HG03135 (cell line): ENCODE data around the gene SOX13.

ENCODE experiments used
- ATAC-seq: cut with Tn5 transposase; IDR thresholded peaks from one replicate; pipeline ENCODE4 v1.9.1; 2021; ENCODE audit warnings: mild to moderate bottlenecking, moderate library complexity; ENCODE audit not compliant: unreplicated experiment

The SOX13 gene

DNA sequence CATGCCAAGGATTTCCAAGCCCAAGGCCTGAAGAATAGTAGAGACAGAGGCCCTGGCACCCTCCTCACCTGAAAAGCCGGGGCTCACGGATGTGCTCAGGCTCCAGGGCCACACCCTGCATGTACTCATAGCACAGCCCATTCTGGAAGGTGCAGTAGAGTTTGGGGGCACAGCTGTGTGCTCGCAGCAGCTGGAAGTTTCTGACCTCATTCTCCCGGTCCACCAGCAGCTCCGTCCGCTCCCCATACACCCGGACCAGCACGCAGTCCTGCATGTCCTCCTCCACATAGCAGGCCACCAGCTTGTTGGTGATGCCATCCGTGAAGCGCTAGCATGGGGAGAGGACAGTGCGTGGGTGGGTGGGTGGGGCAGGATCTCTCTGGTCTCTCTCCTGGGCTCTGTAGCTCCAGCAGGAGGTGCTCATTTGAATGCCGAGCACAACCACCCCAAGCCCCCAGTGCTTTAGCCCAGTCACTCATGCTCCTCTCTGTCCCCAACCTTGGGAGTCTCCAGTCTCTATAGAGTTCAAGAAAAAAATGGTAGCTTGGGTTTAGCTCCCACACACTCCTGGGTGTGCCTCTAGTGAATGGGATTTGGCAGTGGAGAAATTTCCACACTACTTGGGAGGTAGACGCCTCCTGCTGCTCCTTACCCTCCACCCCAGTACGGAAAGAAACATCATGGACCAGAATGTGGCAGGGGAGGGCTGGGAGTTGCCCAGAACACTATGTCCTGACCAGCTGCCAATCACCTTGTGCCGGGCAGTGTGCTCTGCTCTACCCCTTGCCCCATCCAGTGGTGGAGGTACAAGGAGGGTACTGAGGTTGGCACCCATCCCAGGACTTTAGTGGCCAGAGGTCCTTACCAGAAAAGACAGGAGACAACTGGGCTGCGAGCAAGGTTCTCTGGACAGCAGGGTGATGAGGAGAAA is 77.0 kb downstream of the SOX13 start:
- ATAC-seq: no peak

DNA sequence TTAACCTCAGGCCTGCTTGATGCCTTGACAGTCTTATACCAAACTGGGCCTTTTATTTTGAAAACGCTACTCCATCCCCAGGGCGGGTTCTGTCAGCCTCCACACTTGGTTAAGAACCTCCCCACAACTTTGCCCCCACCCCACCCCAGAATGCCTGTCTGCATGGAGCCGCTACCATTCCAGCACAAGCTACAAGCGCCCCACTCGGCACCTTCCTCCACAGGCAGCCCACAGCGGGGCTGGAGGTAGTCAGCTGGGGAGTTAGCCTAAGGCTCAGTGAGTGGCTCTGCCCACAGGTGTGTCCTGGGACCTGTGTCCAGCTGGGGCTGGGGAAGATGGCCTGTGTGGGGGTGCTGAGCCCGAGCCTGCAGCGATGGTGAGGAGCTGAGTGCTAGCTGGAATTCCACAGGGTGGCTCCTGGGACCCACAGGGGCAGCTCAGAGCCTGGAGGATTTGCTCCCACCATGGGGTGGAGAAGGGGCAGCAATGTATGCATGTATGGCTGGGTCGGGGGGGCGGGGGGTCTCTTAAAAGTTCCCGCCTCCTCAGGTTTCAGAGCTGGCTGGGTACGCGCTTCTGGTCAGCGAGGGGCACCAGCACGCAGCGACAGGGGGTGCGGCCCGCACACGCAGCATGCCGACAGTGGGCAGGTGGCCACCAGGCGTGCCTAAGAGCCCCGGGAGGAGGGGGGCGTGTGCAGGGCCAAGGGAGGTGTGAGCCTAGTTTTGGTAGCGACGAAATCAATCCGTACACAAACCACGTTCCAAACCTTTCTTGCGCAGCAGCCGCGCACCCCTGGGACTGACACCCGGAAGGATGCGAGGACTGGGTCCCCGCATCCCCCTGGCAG is 78.0 kb downstream of the SOX13 start:
- ATAC-seq: no peak

DNA sequence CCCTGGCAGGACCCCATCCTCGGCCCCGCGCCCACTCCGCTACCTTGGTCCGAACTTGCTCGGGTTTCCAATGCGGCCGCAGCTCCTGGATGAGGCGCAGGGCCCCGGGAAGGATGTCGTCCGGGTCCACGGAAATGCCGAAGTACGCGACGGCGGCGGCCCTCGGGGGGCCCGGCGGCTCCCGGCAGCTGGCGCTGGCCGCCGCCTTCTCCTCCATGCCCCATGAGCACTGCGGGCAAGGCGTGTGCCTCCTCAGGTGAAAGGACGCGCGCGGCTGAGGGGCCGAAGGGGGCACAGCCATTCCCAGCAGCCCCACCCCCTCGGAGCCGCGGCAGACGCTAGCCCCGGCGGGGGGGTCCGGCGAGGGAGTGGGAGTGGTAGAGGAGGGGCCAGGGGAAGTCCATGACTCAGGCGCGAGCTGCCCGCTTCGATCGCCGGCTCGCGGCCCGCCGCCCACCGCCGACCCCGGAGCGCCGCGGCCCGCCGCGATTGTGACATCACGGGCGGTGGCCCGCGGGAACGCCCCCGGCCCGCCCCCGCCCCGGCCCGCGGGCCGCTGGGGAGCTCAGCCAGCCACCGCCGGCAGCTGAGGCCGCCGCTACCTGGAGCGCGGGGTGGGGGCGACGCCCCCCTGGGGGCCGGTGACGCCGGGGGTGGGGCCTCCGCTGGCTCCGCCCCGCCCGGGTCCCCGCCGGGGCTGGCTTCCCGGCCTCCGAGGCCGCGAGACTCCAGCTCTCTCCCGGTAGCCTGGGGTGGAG is 78.8 kb downstream of the SOX13 start, which contains the start of gene ETNK2:
Gene ETNK2 (minus strand): TSS at position 493 of the 758 bp plus-strand sequence. CDS start 192 bp downstream, at position 301.
- ATAC-seq: no peak

DNA sequence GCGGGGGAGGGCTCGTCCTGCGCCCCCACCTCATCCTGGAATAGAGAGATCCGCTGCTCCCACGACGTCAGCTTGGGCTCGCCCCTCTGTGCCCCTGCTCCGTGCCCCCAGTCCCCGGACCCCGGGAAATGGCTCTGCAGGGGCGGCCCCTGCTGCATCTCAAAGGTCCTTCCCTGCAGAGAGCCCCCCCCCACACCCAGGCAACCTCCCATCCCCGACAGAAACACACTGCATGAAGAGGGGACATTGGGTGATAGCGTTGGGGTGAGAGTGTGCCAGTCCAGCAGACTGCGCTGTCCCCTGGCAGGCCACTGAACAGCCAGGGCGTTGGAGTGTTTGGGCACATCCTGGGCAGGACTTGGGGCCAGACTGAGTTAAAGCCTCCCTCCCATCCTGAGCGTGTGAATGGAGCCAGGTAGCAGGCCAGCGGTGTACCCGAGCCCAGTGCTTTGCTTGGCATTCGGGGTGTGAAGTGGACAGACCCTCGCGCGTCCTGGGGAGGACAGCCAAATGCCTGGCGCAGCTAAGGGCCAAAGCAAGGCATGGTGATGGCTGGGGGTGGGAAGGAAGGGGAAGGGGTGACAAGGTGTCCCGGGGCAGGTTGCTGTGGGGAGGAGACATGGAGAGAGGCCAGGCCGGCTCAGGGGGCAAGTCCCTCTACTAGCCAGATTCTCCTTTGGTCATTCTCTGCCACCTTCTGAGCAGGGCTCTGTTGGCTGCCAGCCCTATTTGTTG is 79.6 kb downstream of the SOX13 start:
- no peak for ATAC-seq

DNA sequence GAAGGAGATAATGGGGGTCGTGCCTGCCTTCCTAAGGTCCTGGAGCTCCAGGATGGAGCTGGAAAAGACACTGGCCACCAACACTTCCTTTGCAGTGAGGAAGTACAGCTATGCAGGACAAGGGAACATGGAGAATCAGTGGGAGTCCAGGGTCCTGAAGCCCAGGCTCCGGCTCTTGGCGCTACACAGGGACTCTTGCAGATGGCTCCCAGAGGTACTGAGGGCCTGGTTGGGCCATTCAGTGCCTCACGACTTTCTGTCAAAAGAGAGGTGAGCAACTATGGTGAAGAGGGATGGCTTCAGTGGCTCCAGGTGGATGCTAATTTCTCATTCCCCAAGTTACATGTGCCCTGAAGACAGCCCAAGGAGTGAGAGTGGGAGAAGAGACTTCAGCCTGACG is 80.8 kb downstream of the SOX13 start:
- no peak for ATAC-seq

DNA sequence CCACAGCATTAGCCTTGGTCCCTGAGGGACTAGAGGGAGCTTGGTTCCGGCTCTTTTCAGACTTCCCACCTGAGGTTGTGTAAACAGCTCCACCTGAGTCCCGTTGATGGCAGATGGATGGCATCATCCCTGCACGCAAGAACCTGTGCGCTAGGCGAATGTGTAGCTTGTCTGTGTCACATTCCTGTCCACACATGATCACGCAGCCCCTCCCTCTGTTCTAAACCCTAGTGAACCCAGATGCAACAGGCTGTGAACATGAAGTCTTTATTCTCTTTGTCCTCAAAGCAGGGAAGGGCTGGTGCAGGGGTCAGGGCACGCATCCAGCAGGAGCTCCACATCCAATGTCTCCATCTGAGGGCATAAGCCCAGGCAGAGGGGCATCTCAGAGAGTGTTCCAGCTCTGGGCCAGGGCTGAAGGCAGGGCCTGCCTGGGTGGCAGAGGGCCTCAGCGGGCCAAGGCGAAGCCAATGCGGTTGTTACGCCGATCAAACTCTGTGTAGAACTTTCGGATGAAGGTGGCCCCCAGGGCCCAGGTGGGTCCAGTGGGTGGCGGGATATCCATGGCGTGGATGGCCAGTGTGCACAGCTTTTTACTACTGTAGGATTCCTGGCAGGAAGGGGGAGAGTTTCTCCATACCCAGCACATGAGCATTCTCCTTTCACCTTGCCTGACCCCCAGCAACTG is 81.8 kb downstream of the SOX13 start:
- no peak for ATAC-seq

DNA sequence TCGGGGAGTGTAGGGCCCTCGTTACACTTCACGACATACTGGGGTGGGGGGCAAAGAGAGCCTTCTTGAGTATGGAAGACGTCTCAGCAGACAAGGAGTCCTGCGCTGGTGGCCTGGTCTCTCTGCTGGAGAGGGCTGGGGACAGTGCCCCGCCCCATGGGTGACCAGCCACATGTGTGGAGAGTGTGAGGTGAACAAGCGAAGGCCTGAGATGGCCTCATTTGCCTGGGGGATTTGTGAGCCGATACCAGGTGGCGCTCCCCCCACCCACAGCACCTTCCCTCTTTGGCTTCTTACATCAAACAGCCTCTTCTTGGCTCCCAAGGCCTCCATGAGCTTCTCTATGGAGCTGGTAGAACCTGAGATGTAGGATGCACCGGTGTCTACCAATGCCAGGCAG is 83.0 kb downstream of the SOX13 start:
- ATAC-seq: no peak

DNA sequence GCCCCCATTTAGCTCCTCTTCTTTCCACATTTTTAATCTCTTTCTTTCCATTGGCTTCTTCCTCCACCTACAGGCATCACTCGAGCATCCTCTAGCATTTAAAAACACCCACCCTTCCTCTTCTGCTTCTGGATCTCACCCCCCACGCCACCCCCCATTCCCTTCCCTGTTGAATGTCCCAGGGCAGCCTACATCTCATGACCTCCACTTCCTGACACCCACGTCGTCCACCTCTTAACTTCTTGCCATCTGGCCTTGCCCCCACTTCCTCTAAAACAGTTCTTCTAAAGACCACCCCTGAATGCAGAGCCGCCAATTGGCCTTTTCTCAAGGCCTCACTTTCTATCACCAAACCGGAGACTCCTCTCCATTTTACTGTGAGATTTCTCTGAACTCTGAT is 85.0 kb downstream of the SOX13 start:
- no peak for ATAC-seq

DNA sequence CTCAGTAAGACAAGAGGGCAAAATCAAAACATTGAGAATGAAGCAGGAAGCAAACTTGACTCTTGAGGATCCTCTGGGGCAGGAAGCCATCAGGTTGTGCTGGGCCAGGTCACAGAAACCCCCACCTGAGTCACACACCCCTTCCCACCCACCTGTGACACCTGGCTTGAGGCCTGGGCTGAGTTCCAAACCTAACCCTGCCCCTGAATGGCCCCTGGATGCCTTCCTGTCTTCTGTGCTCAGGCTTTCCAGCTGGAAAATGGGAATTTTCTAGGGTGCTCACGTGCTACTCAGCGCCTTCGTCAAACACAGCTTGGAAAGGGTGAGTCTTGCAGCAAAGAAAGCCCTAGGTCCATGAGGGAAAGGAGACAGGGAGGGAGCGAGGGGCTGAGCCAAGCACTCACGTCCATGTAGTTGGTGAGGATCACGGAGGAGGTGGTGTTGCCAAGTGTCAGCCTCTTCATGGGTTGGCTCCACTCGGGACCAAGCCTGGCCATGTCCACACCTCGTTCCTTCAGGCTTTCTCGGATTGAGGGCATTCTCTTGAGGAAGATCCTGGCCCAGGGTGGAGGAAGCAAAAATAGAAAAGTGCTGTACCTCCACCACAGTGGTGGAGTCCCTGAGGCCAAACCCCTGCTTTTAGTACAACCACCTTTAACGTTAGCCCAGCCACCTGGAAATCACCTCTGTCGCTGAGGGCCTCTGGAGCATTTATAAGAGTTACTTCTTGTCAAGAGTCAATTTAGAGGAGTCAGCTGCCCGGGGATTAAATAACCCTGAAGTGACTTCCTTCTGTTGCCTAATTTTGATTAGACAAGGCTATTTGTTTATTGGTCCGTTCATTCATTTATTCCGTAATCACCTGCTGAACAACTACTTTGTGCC is 88.9 kb downstream of the SOX13 start:
- ATAC-seq: no peak

DNA sequence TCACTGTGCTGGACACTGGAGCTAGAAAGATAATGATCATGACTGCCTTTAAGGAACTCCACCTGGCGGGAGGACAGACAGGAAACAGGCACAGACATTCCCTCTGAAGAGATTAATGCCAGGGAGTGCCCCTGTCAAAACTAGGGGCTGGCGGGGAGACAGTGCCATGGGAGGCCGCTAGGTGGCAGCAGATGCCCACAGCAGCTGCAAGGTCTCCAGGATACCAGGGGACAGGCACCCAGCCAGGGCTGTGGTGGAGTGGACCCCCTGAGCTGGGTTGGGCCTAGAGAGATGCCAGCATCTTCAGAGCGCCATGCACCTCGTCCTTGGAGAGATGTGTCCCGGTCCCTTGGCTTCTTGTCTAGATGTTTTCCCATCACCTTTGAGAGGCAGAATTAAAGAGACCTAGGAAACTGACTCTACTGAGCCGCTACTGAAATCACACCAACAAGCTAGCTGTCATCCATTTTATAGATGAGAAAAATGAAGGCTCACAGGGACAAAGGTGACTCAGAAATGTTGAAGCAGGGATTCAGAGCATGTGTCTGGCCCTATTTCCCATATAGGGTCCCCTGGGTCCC is 89.7 kb downstream of the SOX13 start:
- ATAC-seq: no peak

DNA sequence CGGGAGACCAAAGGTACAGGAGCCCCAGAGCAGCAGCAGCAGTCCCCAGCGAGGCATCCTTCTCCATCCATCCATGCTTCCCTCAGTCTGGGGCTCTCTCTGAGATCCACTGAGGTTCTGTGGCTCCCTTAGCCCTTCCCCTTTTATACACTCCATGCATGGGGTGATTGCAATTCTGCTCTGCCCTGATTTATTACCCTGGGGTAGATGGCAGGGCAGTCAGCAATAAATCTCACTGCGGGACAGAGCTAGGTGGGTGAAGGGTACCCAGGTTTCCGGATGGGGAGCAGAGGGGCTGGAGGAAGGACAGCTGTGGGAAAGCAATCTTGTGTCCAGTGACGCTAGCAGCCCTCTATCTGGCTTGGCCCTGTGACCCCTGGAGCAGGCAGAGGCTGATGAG is 93.3 kb downstream of the SOX13 start, which contains the start of gene REN:
Gene REN (minus strand): TSS at position 119 of the 400 bp plus-strand sequence. CDS start 44 bp downstream, at position 75.
- ATAC-seq: no peak

DNA sequence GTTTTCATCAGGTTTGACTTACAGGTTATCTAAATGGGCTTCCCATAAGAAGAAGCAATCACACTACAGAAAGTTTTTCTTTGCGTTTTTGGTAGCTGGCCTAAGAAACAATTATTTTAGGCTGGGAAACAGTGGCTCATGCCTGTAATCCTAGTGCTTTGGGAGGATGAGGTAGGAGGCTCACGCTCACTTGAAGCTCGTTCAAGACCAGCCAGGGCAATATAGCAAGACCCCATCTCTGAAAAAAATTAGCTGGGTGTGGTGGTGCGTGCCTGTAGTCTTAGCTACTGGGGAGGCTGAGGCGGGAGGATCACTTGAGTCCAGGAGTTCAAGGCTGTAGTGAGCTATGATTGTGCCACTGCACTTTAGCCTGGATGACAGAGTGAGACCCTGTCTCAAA is 94.8 kb downstream of the SOX13 start:
- no peak for ATAC-seq

DNA sequence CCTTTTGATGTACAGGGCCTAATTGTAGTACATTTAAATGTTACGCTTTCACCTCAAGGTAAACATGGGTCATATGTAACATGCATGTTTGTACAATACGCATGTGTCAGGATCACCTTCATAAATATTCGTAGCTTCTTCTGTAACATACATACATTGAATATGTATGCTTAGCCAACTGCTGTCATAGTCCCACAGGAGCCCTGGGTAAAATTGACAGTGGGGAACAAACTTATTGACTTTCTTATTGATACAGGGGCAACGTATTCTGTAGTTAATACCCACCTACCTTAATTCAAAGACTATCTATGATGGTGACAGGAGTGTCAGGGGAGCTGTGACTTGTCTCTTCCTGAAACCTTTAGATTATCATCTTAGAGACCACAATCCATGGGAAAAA is 96.9 kb downstream of the SOX13 start:
- no peak for ATAC-seq

DNA sequence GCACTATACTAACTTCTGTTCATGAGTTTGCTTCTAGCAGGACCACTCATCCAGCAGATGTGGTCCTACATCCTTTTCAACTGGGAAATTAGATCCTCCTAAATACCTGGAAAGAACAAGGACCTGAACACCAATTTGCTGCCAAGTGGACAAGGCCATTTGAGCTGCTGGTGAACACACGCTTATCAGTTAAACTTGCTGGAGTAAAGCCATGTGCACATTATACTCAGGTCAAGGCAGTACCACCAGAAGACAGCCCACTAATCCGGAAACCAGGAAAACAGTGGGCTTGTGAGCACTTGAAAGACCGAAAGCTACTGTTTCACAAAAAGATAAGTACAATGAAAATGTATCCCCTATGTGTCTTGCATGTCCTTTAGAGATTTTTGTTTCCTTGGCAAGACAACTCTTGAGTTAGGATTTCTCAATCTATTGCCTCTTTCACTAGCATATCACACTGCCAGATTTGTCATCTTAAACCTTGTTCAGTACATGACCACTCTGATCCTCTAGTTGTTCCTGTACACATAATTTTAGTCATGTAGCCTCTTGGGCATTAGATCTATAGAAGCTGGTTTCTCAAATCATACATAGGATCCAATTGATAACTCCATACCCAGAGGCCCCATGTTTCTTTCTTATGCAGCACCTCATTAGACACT is 97.7 kb downstream of the SOX13 start:
- no peak for ATAC-seq

DNA sequence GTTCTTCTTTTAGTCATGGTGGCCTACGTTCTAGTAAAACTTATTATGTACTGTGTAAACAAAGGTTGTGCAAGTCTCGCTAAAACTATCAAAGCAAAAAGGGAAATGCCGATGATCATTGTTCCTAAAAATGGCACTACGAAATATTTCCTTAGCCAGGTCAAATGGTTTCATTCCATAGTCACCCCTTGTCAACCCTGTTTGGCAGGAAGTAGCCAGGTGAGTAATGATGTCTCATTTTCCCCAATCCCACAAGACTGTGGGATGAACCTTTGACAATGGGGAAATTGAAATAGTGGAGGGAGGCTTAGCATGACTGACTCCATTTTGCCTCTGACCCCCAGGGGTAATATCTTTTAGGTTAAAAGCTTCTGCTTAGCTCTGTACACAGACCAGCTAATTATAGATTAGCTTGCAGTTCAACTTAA is 98.8 kb downstream of the SOX13 start:
- ATAC-seq: no peak

DNA sequence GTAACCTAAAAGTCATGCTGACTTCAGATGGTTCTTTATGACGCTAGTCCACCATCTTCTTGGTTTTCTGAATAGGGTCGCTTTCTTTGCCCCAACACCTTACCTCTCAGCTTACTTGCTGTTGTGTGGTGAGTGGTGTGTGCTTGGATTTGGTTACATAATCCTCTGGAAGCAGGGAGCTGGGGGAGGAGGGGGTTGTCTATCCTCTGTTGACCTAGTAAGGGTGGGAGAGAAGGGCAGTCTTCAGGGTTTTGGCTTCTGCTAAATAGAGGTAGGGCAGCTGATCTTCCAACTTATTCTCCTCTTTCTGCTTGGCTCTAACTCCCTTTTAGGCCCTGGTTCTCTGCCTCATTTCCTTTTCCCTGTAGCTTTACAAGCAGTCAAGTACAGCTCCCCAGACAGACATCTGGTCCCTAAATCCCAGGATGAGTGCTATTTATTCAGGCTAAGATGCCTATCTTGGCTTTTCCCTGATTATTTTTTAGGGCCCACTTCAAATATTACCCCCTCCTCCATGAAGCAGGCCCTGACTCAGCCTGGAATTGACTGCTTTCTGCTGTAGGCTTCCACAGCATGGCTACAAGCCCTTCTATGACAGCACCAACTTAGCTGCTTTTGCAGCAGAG is 99.6 kb downstream of the SOX13 start:
- ATAC-seq: no peak

DNA sequence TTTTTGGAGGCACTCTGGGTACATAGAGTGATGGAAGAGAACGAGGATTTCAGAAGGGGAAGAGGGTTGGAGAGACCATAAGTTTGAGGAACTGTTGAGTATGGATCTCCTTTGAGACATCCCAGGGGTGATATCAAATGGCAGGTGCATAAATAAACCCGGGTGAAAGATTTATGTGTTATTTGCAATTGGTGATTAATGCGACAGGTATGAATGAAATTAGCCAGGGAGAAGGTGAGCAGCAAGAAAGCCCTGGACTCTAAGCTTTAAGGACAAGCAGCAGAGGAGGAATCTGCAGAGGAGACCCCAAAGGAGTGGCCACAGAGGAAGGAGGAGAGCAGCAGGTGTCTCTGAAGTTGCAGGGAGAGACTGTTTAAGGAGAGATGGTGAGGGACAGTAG is 102.0 kb downstream of the SOX13 start:
- no peak for ATAC-seq
